ENCODE data around the gene PDF.

The PDF gene

DNA sequence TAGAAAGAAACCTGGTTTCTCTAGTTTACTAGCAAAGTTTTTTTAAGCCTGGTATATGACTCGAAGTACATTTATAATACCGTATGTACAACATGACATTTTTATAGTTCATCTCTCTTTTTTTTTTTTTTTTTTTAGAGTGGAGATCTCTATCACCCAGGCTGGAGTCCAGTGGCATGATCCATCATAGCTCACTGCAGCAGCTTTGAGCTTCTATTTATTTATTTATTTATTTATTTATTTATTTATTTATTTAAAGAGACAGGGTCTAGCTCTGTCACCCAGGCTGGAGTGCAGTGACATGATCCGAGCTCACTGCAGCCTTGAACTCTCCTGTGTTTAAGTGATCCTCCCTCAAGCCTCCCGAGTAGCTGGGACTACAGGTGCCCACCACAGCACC lies 45.1 kb downstream of the PDF start:
- in situ Hi-C loops (cut with MboI; ENCODE audit: low sequenced_read_pairs), result loop anchor here (10.0 kb wide), 1 partner anchor 130 kb away; no protein-coding TSS in a partner anchor

- in situ Hi-C loops (cut with MboI; ENCODE audit: low sequenced_read_pairs), result loop anchor here (10.0 kb wide), 1 partner anchor 129 kb away; no protein-coding TSS in a partner anchor
Measured at GRCh38 chr16:69283851-69284250, 46.5 kb downstream of the PDF start.

DNA sequence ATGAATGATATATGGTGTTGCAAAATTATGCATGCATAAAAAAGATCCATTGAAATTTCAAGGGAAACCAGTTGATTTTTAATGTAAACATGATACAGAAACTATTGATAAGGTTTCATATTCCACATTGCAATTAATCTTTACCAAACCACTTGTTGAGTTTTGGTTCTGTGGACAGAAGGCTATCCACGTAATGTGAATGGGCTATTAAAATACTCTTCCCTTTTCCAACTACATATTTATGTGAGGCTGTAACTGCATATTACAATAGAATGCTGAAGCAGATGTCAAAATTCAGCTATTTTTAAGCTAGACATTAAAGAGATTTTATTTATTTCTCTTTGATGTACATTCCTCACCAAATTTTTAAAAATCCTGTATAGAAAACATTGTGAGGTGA lies 53.0 kb downstream of the PDF start:
- in situ Hi-C loops (cut with MboI; ENCODE audit: low sequenced_read_pairs), result no loop called here
